Bronchial epithelial cell (primary cell): ENCODE measurements around the gene CENPM. TPM values are rescaled to one million over a fixed set of nuclear protein-coding genes. Genes with fewer than 3 reads are reported as not detected.

Source experiments
- DNase-seq: peaks from one replicate; pipeline ENCODE4 v3.0.0-alpha.2; 2010; ENCODE audit warnings: low read depth
- FAIRE-seq: peaks from 2 replicates; lab custom pipeline; 2011; peaks lifted over from hg19 to GRCh38; lab: Jason Lieb, UNC
- H3K27me3 ChIP-seq: 2 replicates; pipeline ENCODE4 v1.5.1; 2011; ENCODE audit warnings: low read length; ENCODE audit not compliant: control insufficient read depth, insufficient read depth
- H3K36me3 ChIP-seq: 2 replicates; pipeline ENCODE4 v1.5.1; 2011; ENCODE audit warnings: low read length; ENCODE audit not compliant: control insufficient read depth, insufficient read depth
- H3K4me3 ChIP-seq: 2 replicates; pipeline ENCODE4 v1.5.1; 2011; ENCODE audit warnings: mild to moderate bottlenecking, low read depth, low read length, control low read depth
- CTCF ChIP-seq: IDR thresholded peaks from 2 replicates; pipeline ENCODE4 v1.5.1; 2011; ENCODE audit warnings: mild to moderate bottlenecking, moderate library complexity, low read length, control low read depth, inconsistent platforms; ENCODE audit not compliant: insufficient read depth, severe bottlenecking
- total RNA-seq: library from RNA; depleted of rRNA; stranded (reverse); fragments of >200 nt; gene quantifications from 2 replicates; pipeline ENCODE4 v1.2.1, GENCODE V29; 2014

CENPM gene
- total RNA-seq, 1 donor from 2014 or later, result 1.3 TPM

GRCh38 chr22:41920271-41920976 is 26.5 kb downstream of the CENPM start:
- peaks cover 12% of the 10 kb centered on the region for H3K27me3 ChIP-seq
- peak overlapping the region; percentile 45 for H3K4me3 ChIP-seq
- H3K36me3 ChIP-seq, result no peaks in the 10 kb centered on the region
- FAIRE-seq (no peak), DNase-seq (no peak)
- TF ChIP-seq CTCF, result no peak

GRCh38 chr22:41919357-41920224 is 27.4 kb downstream of the CENPM start:
- FAIRE-seq (no peak), DNase-seq (no peak)
- Histone ChIP-seq H3K36me3 (no peaks in the 10 kb centered on the region), H3K4me3 (peak overlapping the region; percentile 45), H3K27me3 (peaks cover 15% of the 10 kb centered on the region)
- TF ChIP-seq CTCF, result no peak

GRCh38 chr22:41917903-41918791 is 28.8 kb downstream of the CENPM start:
- TF ChIP-seq CTCF, result no peak
- Histone ChIP-seq H3K27me3 (peaks cover 23% of the 10 kb centered on the region), H3K4me3 (no peak overlapping the region), H3K36me3 (no peaks in the 10 kb centered on the region)
- FAIRE-seq (peak; percentile 77), DNase-seq (peak; percentile 68)

- peaks cover 30% of the 10 kb centered on the region for H3K27me3 ChIP-seq
- DNase-seq (no peak), FAIRE-seq (no peak)
- no peak overlapping the region for H3K4me3 ChIP-seq
- H3K36me3 ChIP-seq, result no peaks in the 10 kb centered on the region
- TF ChIP-seq CTCF, result no peak
These were observed 29.5 kb downstream of the CENPM start for GRCh38 chr22:41917375-41917902.

- Histone ChIP-seq H3K4me3 (no peak overlapping the region), H3K27me3 (peaks cover 34% of the 10 kb centered on the region), H3K36me3 (no peaks in the 10 kb centered on the region)
- DNase-seq, result no peak
- no peak for TF ChIP-seq CTCF
- FAIRE-seq, result no peak
These were observed 30.1 kb downstream of the CENPM start for GRCh38 chr22:41916745-41917358.
